Neural progenitor cell (in vitro differentiated cells): ENCODE data around the gene PITPNB.

Experiments used
- CTCF ChIP-seq: fragments of 200-600 bp; sonication (generic); IDR thresholded peaks from 2 replicates; pipeline ENCODE4 v1.5.1; 2017; ENCODE audit warnings: antibody characterized with exemption, mild to moderate bottlenecking
- EZH2 ChIP-seq: fragments of 200-600 bp; sonication (generic); IDR thresholded peaks from 2 replicates; pipeline ENCODE4 v1.6.1; 2017; ENCODE audit warnings: antibody characterized with exemption, mild to moderate bottlenecking, moderate library complexity
- EZH2phosphoT487 ChIP-seq: fragments of 200-600 bp; sonication (generic); IDR thresholded peaks from 2 replicates; pipeline ENCODE4 v1.6.1; 2017; ENCODE audit warnings: antibody characterized with exemption

GRCh38 chr22:27874185-27874584 lies 44.9 kb downstream of the PITPNB start:
- TF ChIP-seq CTCF (no peak), EZH2 (no peak), EZH2phosphoT487 (no peak)
